Mesenchymal stem cell (in vitro differentiated cells and primary cell): Measurements from ENCODE around the gene RDH5.

Experiments
- DNase-seq: peaks from one replicate; pipeline ENCODE4 v3.0.0-alpha.2; 2013
- H2AFZ ChIP-seq: one replicate; pipeline ENCODE4 v1.6.1; 2013; ENCODE audit warnings: low read depth, mild to moderate bottlenecking, control low read depth, inconsistent platforms, low read length, moderate library complexity
- H2AK5ac ChIP-seq: 2 replicates; pipeline ENCODE4 v1.6.1; 2013; ENCODE audit warnings: low read length, moderate library complexity, mild to moderate bottlenecking, inconsistent platforms; ENCODE audit not compliant: severe bottlenecking
- H2BK120ac ChIP-seq: one replicate; pipeline ENCODE4 v1.6.1; 2013; ENCODE audit warnings: low read depth, mild to moderate bottlenecking, inconsistent platforms, low read length, moderate library complexity
- H2BK12ac ChIP-seq, 2 experiments: one replicate each; pipeline ENCODE4 v1.6.1; 2013; ENCODE audit warnings: inconsistent platforms in 2 of 2, low read length in 2 of 2, mild to moderate bottlenecking in 2 of 2, moderate library complexity in 2 of 2, control low read depth in 1 of 2
- H2BK15ac ChIP-seq: one replicate; pipeline ENCODE4 v1.6.1; 2013; ENCODE audit warnings: mild to moderate bottlenecking, low read depth, inconsistent platforms; ENCODE audit not compliant: poor library complexity, severe bottlenecking
- H2BK5ac ChIP-seq: 2 replicates; pipeline ENCODE4 v1.6.1; 2013; ENCODE audit warnings: low read depth, mild to moderate bottlenecking, low read length, control low read depth, inconsistent platforms; ENCODE audit not compliant: poor library complexity, severe bottlenecking
- H3K14ac ChIP-seq, 2 experiments: one replicate each; pipeline ENCODE4 v1.6.1; 2013; ENCODE audit warnings: inconsistent platforms in 2 of 2, low read length in 2 of 2, control low read depth in 1 of 2, mild to moderate bottlenecking in 1 of 2, moderate library complexity in 1 of 2
- H3K18ac ChIP-seq, 2 experiments: one replicate each; pipeline ENCODE4 v1.6.1; 2013; ENCODE audit warnings: inconsistent platforms in 2 of 2, low read length in 2 of 2, control low read depth in 1 of 2, low read depth in 1 of 2, mild to moderate bottlenecking in 1 of 2
- H3K23ac ChIP-seq, 2 experiments: one replicate each; pipeline ENCODE4 v1.6.1; 2013; ENCODE audit warnings: inconsistent platforms in 2 of 2, low read length in 2 of 2, mild to moderate bottlenecking in 2 of 2, moderate library complexity in 2 of 2, control low read depth in 1 of 2
- H3K27ac ChIP-seq: 2 replicates; pipeline ENCODE4 v1.5.1; 2013; ENCODE audit warnings: mild to moderate bottlenecking, moderate library complexity, low read length, control low read depth, inconsistent platforms; ENCODE audit not compliant: poor library complexity, severe bottlenecking
- H3K27me3 ChIP-seq, 2 experiments: 2 replicates each; pipeline versions ENCODE4 v1.6.1 to v1.7.0; 2013; ENCODE audit warnings: low read length in 2 of 2, mild to moderate bottlenecking in 2 of 2, moderate library complexity in 2 of 2, control low read depth in 1 of 2, inconsistent platforms in 1 of 2; ENCODE audit not compliant: control insufficient read depth in 1 of 2, insufficient read depth in 1 of 2
- H3K36me3 ChIP-seq, 2 experiments: 2 replicates each; pipeline versions ENCODE4 v1.6.1 to v1.7.0; 2013; ENCODE audit warnings: low read length in 2 of 2, control low read depth in 1 of 2, inconsistent platforms in 1 of 2, low read depth in 1 of 2, mild to moderate bottlenecking in 1 of 2; ENCODE audit not compliant: insufficient read depth in 2 of 2, control insufficient read depth in 1 of 2
- H3K4ac ChIP-seq, 2 experiments: one replicate each; pipeline ENCODE4 v1.6.1; 2013; ENCODE audit warnings: inconsistent platforms in 2 of 2, low read length in 2 of 2, mild to moderate bottlenecking in 2 of 2, moderate library complexity in 2 of 2, control low read depth in 1 of 2, low read depth in 1 of 2
- H3K4me1 ChIP-seq: 2 replicates; pipeline ENCODE4 v1.6.1; 2013; ENCODE audit warnings: low read depth, low read length, control low read depth; ENCODE audit not compliant: control insufficient read depth, insufficient read depth
- H3K4me2 ChIP-seq: 2 replicates; pipeline ENCODE4 v1.6.1; 2013; ENCODE audit warnings: low read length, mild to moderate bottlenecking, inconsistent platforms; ENCODE audit not compliant: poor library complexity, severe bottlenecking
- H3K4me3 ChIP-seq, 2 experiments: 2 replicates each; pipeline versions ENCODE4 v1.5.1 to v1.7.0; 2013; ENCODE audit warnings: low read length in 2 of 2, mild to moderate bottlenecking in 2 of 2, control low read depth in 1 of 2, low read depth in 1 of 2; ENCODE audit not compliant: insufficient read depth in 1 of 2
- H3K79me1 ChIP-seq: replicated peaks from 2 replicates; pipeline ENCODE4 v1.6.1; 2013; ENCODE audit warnings: mild to moderate bottlenecking, control low read depth, low read length, inconsistent platforms; ENCODE audit not compliant: poor library complexity, severe bottlenecking
- H3K9ac ChIP-seq: 2 replicates; pipeline ENCODE4 v1.7.0; 2013; ENCODE audit warnings: mild to moderate bottlenecking, low read length, moderate library complexity
- H3K9me3 ChIP-seq: 2 replicates; pipeline ENCODE4 v1.7.0; 2013; ENCODE audit warnings: mild to moderate bottlenecking, low read length; ENCODE audit not compliant: control insufficient read depth
- H4K8ac ChIP-seq: one replicate; pipeline ENCODE4 v1.6.1; 2013; ENCODE audit warnings: inconsistent platforms, mild to moderate bottlenecking, low read length, moderate library complexity
- H4K91ac ChIP-seq: one replicate; pipeline ENCODE4 v1.6.1; 2013; ENCODE audit warnings: mild to moderate bottlenecking, low read length, inconsistent platforms
- WGBS: methylation state at CpG from one replicate; pipeline ENCODE4 v1.1.7; 2013; ENCODE audit warnings: mixed read lengths; 5-methylcytosine and 5-hydroxymethylcytosine counted together

RDH5 gene

DNA sequence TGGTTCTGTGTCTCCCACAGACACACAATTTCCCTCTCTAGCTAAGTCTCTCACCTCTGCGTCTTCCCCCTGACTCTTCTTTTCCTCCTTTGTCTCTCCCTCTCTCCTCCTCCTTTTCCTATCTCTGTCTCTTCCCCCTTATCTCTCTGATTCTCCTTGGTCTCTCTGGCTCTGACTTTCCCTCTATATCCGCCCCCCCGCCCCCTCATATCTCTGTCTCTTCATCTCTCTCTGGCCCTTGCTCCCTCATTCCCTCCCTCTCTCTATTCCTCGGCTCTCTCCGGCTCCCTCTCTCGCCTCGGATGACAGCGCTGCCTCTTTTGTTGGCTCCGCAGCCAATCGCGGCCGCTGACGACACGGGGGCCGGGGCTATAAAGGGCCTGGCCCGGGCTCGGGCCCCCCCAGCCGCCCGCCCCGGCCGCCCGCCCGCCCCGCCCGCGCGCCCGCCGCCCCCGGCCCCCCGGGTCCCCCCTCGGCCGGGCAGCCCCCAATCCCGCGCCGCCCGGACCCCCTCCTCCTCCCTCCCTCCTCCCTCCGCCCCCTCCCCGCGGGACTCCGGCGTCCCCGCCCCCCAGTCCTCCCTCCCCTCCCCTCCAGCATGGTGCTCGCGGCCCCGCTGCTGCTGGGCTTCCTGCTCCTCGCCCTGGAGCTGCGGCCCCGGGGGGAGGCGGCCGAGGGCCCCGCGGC lies 22.7 kb downstream of the RDH5 start, which contains the start of gene GDF11:
Gene GDF11, plus strand, starts transcription at position 404 of the 687 bp plus-strand sequence. Its CDS starts 195 bp downstream, at position 599.
- H3K27me3 ChIP-seq, result no peaks in the 10 kb centered on the region
- peak within 1 kb of the TSS in 1 of 2 experiments; percentile 0 for H3K4ac ChIP-seq
- H3K14ac ChIP-seq, result peak within 1 kb of the TSS in 1 of 2 experiments; percentile 45
- H3K27ac ChIP-seq, result no peak within 1 kb of the TSS
- H2AFZ ChIP-seq, result peak within 1 kb of the TSS; percentile 72
- peak within 1 kb of the TSS; percentile 82 for H3K9ac ChIP-seq
- peaks cover 25% of the 10 kb centered on the region for H3K4me1 ChIP-seq
- peak; percentile 88 for DNase-seq
- H2BK120ac ChIP-seq, result peak within 1 kb of the TSS; percentile 24
- no peak within 1 kb of the TSS for H4K8ac ChIP-seq
- peak within 1 kb of the TSS; percentile 23 to 78 for H2BK12ac ChIP-seq
- WGBS, result 3% methylated on average over 14 of the region's 53 CpGs
- H2BK15ac ChIP-seq, result peak within 1 kb of the TSS; percentile 31
- peak within 1 kb of the TSS; percentile 62 to 91 for H3K4me3 ChIP-seq
- H2BK5ac ChIP-seq, result no peak within 1 kb of the TSS
- H4K91ac ChIP-seq, result peak within 1 kb of the TSS; percentile 7
- H2AK5ac ChIP-seq, result peak within 1 kb of the TSS; percentile 47
- no peaks in the 10 kb centered on the region for H3K36me3 ChIP-seq
- peak within 1 kb of the TSS in 1 of 2 experiments; percentile 61 for H3K23ac ChIP-seq
- peaks cover 4% of the 10 kb centered on the region for H3K79me1 ChIP-seq
- no peaks in the 10 kb centered on the region for H3K9me3 ChIP-seq
- peak within 1 kb of the TSS; percentile 67 to 94 for H3K18ac ChIP-seq
- peak within 1 kb of the TSS; percentile 85 for H3K4me2 ChIP-seq

DNA sequence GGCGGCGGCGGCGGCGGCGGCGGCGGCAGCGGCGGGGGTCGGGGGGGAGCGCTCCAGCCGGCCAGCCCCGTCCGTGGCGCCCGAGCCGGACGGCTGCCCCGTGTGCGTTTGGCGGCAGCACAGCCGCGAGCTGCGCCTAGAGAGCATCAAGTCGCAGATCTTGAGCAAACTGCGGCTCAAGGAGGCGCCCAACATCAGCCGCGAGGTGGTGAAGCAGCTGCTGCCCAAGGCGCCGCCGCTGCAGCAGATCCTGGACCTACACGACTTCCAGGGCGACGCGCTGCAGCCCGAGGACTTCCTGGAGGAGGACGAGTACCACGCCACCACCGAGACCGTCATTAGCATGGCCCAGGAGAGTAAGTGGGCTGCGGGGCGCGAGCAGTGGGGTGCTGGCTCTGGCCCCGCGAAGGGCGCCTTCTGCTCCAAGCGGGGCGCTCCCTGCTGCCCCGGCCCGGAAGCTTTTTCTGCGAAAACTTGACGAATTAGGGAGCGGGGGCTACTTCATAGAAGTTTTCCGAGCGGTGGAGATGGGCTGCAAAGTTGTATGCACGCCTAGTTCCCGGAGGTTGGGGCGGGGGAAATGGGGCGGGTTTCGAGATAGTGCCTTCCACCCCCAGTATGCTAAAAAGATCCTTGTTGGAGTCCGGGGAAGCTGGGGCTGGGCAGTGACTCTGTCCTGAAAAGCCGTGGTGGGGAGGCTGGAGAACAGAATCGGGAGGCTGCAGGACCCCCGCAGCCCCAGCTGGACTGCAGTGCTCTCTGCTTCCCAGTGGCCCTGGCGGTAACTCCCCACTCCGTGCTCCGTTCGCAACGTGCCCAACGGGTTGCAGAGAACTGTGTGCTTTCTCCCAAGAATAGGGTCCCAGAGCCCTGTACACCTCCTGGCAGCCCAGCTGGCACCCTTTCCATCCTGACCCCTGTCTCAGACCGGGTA lies 23.5 kb downstream of the RDH5 start:
- Histone ChIP-seq H2AFZ (peak overlapping the region; percentile 72), H3K79me1 (peaks cover 8% of the 10 kb centered on the region), H3K4ac (peak overlapping the region in 1 of 2 experiments; percentile 0), H3K23ac (peak overlapping the region in 1 of 2 experiments; percentile 61), H3K4me3 (peak overlapping the region; percentile 62 to 91), H2AK5ac (no peak overlapping the region), H3K4me1 (peaks cover 22% of the 10 kb centered on the region), H3K9me3 (no peaks in the 10 kb centered on the region), H3K9ac (peak overlapping the region; percentile 82), H4K8ac (no peak overlapping the region), H2BK12ac (peak overlapping the region in 1 of 2 experiments; percentile 21), H3K27me3 (no peaks in the 10 kb centered on the region), H3K36me3 (peaks cover 3 to 4% of the 10 kb centered on the region in 2 experiments), H2BK5ac (no peak overlapping the region), H2BK120ac (peak overlapping the region; percentile 24), H2BK15ac (no peak overlapping the region), H3K27ac (no peak overlapping the region), H4K91ac (no peak overlapping the region), H3K18ac (peak overlapping the region; percentile 67 to 94), H3K14ac (peak overlapping the region in 1 of 2 experiments; percentile 45), H3K4me2 (peak overlapping the region; percentile 85)
- peak; percentile 82 for DNase-seq
- WGBS, result under 1% methylated on average over 62 of the region's 73 CpGs

DNA sequence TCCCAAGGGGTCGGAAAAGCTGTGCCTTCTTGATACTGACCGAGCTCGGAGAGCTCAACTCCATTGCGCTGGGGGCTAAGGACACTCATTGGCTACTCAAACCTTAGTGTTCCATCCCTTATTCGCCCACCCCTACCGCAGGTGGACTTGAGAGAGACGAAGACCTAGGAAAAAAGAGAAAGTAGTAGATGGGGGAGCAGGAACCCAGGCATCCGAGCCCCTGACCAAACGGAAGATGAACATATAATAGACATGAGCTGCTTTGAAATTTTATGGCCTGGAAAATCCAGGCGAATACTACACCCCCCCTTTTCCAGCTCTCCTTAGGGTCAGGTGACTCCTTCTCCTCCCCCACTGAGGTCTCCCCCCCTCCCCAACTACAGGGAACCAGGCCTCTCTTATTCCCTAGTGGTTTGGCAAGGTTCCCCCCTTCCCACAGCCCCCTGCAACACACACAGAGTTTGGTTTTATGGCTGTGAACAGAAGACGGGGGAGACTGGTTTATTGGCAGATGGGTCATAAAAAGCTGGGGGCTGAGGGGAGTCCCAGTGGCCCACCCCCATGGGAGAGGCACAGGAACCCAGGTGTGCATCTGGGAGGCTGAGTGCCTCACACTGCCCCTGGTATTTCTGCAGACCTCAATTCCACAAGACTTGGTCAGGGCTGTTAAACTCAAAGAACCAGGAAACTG lies 24.3 kb downstream of the RDH5 start:
- no peak for DNase-seq
- Histone ChIP-seq H4K91ac (no peak overlapping the region), H3K27me3 (no peaks in the 10 kb centered on the region), H4K8ac (no peak overlapping the region), H3K23ac (no peak overlapping the region), H2AFZ (no peak overlapping the region), H2BK15ac (no peak overlapping the region), H2AK5ac (no peak overlapping the region), H3K4me3 (peak overlapping the region; percentile 62 to 91), H3K18ac (peak overlapping the region in 1 of 2 experiments; percentile 29), H3K14ac (no peak overlapping the region), H3K9me3 (no peaks in the 10 kb centered on the region), H3K36me3 (peaks cover 11 to 12% of the 10 kb centered on the region in 2 experiments), H2BK120ac (no peak overlapping the region), H2BK5ac (no peak overlapping the region), H3K4me2 (peak overlapping the region; percentile 85), H2BK12ac (peak overlapping the region in 1 of 2 experiments; percentile 60), H3K27ac (no peak overlapping the region), H3K4ac (no peak overlapping the region), H3K9ac (peak overlapping the region; percentile 82), H3K4me1 (peaks cover 22% of the 10 kb centered on the region), H3K79me1 (peaks cover 13% of the 10 kb centered on the region)
- 7% methylated on average over 7 of the region's 11 CpGs for WGBS
